SK-N-SH (cell line): ENCODE measurements around the gene RAMP3. TPM values are rescaled to one million over a fixed set of nuclear protein-coding genes. Genes with fewer than 3 reads are reported as not detected.

Experiments used
- CTCF ChIA-PET: fragments of 300-600, 350-600 bp; formaldehyde crosslinking; extraction: SDS; loops from one replicate; lab custom pipeline; 2021; lab: Yijun Ruan, JAX
- POLR2A ChIA-PET: fragments of 350-600 bp; sonication (Branson Sonifier 250); formaldehyde crosslinking; extraction: SDS; loops from one replicate; lab custom pipeline; 2020; ENCODE audit warnings: antibody characterized with exemption, inconsistent platforms; lab: Yijun Ruan, JAX
- DNase-seq: peaks from one replicate; pipeline ENCODE4 v3.0.0; 2012
- H2AFZ ChIP-seq: fragments of 200-600 bp; sonication (generic); 2 replicates; pipeline ENCODE4 v1.8.1; 2016; ENCODE audit warnings: antibody characterized with exemption, mild to moderate bottlenecking, low read depth
- H3F3A ChIP-seq: fragments of 200-600 bp; sonication (generic); replicated peaks from 2 replicates; pipeline ENCODE3; 2016; ENCODE audit warnings: antibody characterized with exemption, mild to moderate bottlenecking; ENCODE audit not compliant: insufficient read depth
- H3K27ac ChIP-seq, 2 experiments: fragments of 200-500 bp in 1 of 2; fragments of 200-600 bp in 1 of 2; sonication (Bioruptor generic) in 1 of 2; sonication (generic), shearing (Covaris generic) in 1 of 2; 2 replicates each; pipeline versions ENCODE4 v1.5.1 to v1.6.1; 2014 to 2016; ENCODE audit warnings: low read depth in 2 of 2, inconsistent platforms in 1 of 2, low read length in 1 of 2, mild to moderate bottlenecking in 1 of 2, mixed read lengths in 1 of 2
- H3K27me3 ChIP-seq: fragments of 200-600 bp; sonication (generic), shearing (Covaris generic); 2 replicates; pipeline ENCODE4 v1.6.1; 2016; ENCODE audit warnings: mixed run types; ENCODE audit not compliant: insufficient read depth
- H3K36me3 ChIP-seq, 2 experiments: fragments of 200-500 bp in 1 of 2; fragments of 200-600 bp in 1 of 2; sonication (Bioruptor generic) in 1 of 2; sonication (generic) in 1 of 2; replicated peaks in 1 of 2; 2 replicates each; pipeline versions ENCODE3 to v1.5.1; 2014 to 2016; ENCODE audit warnings: low read length in 1 of 2, mild to moderate bottlenecking in 1 of 2; ENCODE audit not compliant: insufficient read depth in 2 of 2, control insufficient read depth in 1 of 2
- H3K4me1 ChIP-seq, 2 experiments: fragments of 200-500 bp in 1 of 2; fragments of 200-600 bp in 1 of 2; sonication (Bioruptor generic) in 1 of 2; sonication (generic), shearing (Covaris generic) in 1 of 2; 2 replicates each; pipeline versions ENCODE4 v1.5.1 to v1.6.1; 2014 to 2016; ENCODE audit warnings: low read depth in 1 of 2, low read length in 1 of 2, mixed run types in 1 of 2; ENCODE audit not compliant: insufficient read depth in 2 of 2, control insufficient read depth in 1 of 2
- H3K4me2 ChIP-seq: fragments of 200-600 bp; sonication (generic), shearing (Covaris generic); 2 replicates; pipeline ENCODE4 v1.6.1; 2017; ENCODE audit warnings: mixed run types
- H3K4me3 ChIP-seq, 2 experiments: fragments of 200-500 bp in 1 of 2; fragments of 200-600 bp in 1 of 2; sonication (Bioruptor generic) in 1 of 2; sonication (generic), shearing (Covaris generic) in 1 of 2; 2 replicates each; pipeline versions ENCODE4 v1.5.1 to v1.8.1; 2014 to 2016; ENCODE audit warnings: low read depth in 2 of 2, inconsistent platforms in 1 of 2, low read length in 1 of 2, mild to moderate bottlenecking in 1 of 2, mixed read lengths in 1 of 2, moderate library complexity in 1 of 2
- H3K79me2 ChIP-seq: fragments of 200-600 bp; sonication (generic); 2 replicates; pipeline ENCODE4 v1.8.1; 2017; ENCODE audit warnings: mild to moderate bottlenecking; ENCODE audit not compliant: insufficient read depth
- H3K9ac ChIP-seq: fragments of 200-600 bp; sonication (generic); 2 replicates; pipeline ENCODE4 v1.6.1; 2017; ENCODE audit warnings: mixed run types
- H3K9me2 ChIP-seq: fragments of 200-600 bp; sonication (generic); 2 replicates; pipeline ENCODE4 v1.6.1; 2017; ENCODE audit warnings: mixed run types
- H3K9me3 ChIP-seq: fragments of 200-600 bp; sonication (generic); 2 replicates; pipeline ENCODE4 v1.6.1; 2017; ENCODE audit warnings: mixed run types, mild to moderate bottlenecking, moderate library complexity
- H4K20me1 ChIP-seq: fragments of 200-600 bp; sonication (generic); 2 replicates; pipeline ENCODE4 v1.6.1; 2017; ENCODE audit warnings: mild to moderate bottlenecking, mixed run types; ENCODE audit not compliant: insufficient read depth
- ELF1 ChIP-seq: IDR thresholded peaks from 2 replicates; pipeline ENCODE4 v1.4.0; 2012
- EP300 ChIP-seq, 2 experiments: IDR thresholded peaks; 2 replicates each; pipeline versions ENCODE4 v1.4.0 to v1.6.1; 2012; ENCODE audit warnings: borderline replicate concordance in 1 of 2, low read depth in 1 of 2, low read length in 1 of 2
- EZH2phosphoT487 ChIP-seq: fragments of 200-600 bp; sonication (generic); IDR thresholded peaks from 2 replicates; pipeline ENCODE4 v1.6.1; 2017; ENCODE audit warnings: low read depth, mixed run types, mild to moderate bottlenecking, antibody characterized with exemption, moderate library complexity, borderline replicate concordance
- FOSL2 ChIP-seq: IDR thresholded peaks from 2 replicates; pipeline ENCODE4 v1.4.0; 2012; ENCODE audit warnings: low read depth, mild to moderate bottlenecking, moderate library complexity, borderline replicate concordance
- FOXJ3 ChIP-seq: sonication (generic); formaldehyde crosslinking; IDR thresholded peaks from 2 replicates; pipeline ENCODE4 v1.5.1; 2020; ENCODE audit warnings: mild to moderate bottlenecking, missing genetic modification reagents
- FOXM1 ChIP-seq: IDR thresholded peaks from 2 replicates; pipeline ENCODE4 v1.4.0; 2012; ENCODE audit warnings: low read depth, mild to moderate bottlenecking
- GABPA ChIP-seq: IDR thresholded peaks from 2 replicates; pipeline ENCODE4 v1.4.0; 2012; ENCODE audit warnings: low read depth, mild to moderate bottlenecking
- IRF3 ChIP-seq: fragments of 150-350 bp; IDR thresholded peaks from 2 replicates; pipeline ENCODE4 v1.6.1; 2016; ENCODE audit warnings: mild to moderate bottlenecking, low read depth, low read length
- MXI1 ChIP-seq: IDR thresholded peaks from 2 replicates; pipeline ENCODE4 v1.6.1; 2012; ENCODE audit warnings: mild to moderate bottlenecking, low read depth, low read length, improper control_type of control experiment
- NFIC ChIP-seq: IDR thresholded peaks from 2 replicates; pipeline ENCODE4 v1.4.0; 2012; ENCODE audit warnings: borderline replicate concordance
- PBX3 ChIP-seq: IDR thresholded peaks from 2 replicates; pipeline ENCODE4; 2012
- RAD21 ChIP-seq: IDR thresholded peaks from 2 replicates; pipeline ENCODE4 v1.6.1; 2012; ENCODE audit warnings: mild to moderate bottlenecking, low read length
- RCOR1 ChIP-seq: fragments of 150-350 bp; IDR thresholded peaks from 2 replicates; pipeline ENCODE4 v1.6.1; 2017; ENCODE audit warnings: antibody characterized with exemption, low read length
- REST ChIP-seq: IDR thresholded peaks from 2 replicates; pipeline ENCODE4 v1.6.1; 2012; ENCODE audit warnings: mild to moderate bottlenecking, low read depth, low read length, moderate library complexity
- SMC3 ChIP-seq: IDR thresholded peaks from 2 replicates; pipeline ENCODE4 v1.6.1; 2012; ENCODE audit warnings: low read depth, low read length, improper control_type of control experiment
- USF1 ChIP-seq: IDR thresholded peaks from 2 replicates; pipeline ENCODE4 v1.4.0; 2012; ENCODE audit warnings: low read depth, borderline replicate concordance
- USF2 ChIP-seq: fragments of 150-350 bp; IDR thresholded peaks from 2 replicates; pipeline ENCODE4 v1.6.1; 2017; ENCODE audit warnings: antibody characterized with exemption, low read length, low read depth, borderline replicate concordance
- YY1 ChIP-seq: IDR thresholded peaks from 2 replicates; pipeline ENCODE4 v1.4.0; 2012; ENCODE audit warnings: low read depth, mild to moderate bottlenecking
- ZBTB33 ChIP-seq: IDR thresholded peaks from 2 replicates; pipeline ENCODE4 v1.4.0; 2012; ENCODE audit warnings: low read depth, borderline replicate concordance
- WGBS: methylation state at CpG from one replicate; pipeline ENCODE4 v1.1.6; 2017; ENCODE audit warnings: low lambda C conversion rate; 5-methylcytosine and 5-hydroxymethylcytosine counted together
- polyA plus RNA-seq, 3 experiments: library from polyadenylated mRNA; depleted of rRNA; stranded (reverse); fragments of >200 nt; gene quantifications; 2 replicates each; pipeline ENCODE4 v1.2.3, GENCODE V29; 2012

The RAMP3 gene
- polyA plus RNA-seq, 1 of the 3 experiments (the other 2 are of a cell fraction), result not detected

GRCh38 chr7:45203459-45203858 lies 45.9 kb downstream of the RAMP3 start:
- H4K20me1 ChIP-seq, result no peaks in the 10 kb centered on the region
- ChIA-PET CTCF (interaction anchor here (1.5 to 2.7 kb wide), 4 partner anchors 14 to 68 kb away, joined by 3 to 12 read pairs (median 8); no protein-coding TSS in a partner anchor), POLR2A (interaction anchor here (0.8 kb wide), 1 partner anchor 15 kb away, joined by 3 read pairs; no protein-coding TSS in a partner anchor)
- H3K79me2 ChIP-seq, result no peaks in the 10 kb centered on the region
- 27% methylated on average over 4 of the region's 7 CpGs for WGBS
- H3K4me2 ChIP-seq, result no peak overlapping the region
- no peak overlapping the region for H3K9ac ChIP-seq
- no peaks in the 10 kb centered on the region for H3K4me1 ChIP-seq
- no peaks in the 10 kb centered on the region for H3K36me3 ChIP-seq
- H3K9me2 ChIP-seq, result peaks cover 4% of the 10 kb centered on the region; the same call in 1 of the 2 replicates
- TF ChIP-seq YY1 (no peak), EZH2phosphoT487 (no peak), ZBTB33 (no peak), USF1 (no peak), RAD21 (no peak), EP300 (IDR thresholded peaks at IDR 0.05; ENCODE audit: borderline replicate concordance in 1 of 2, low read depth in 1 of 2, low read length in 1 of 2) (no peak), RCOR1 (no peak), FOXM1 (no peak), NFIC (no peak), USF2 (no peak), ELF1 (no peak), REST (no peak), GABPA (no peak), SMC3 (no peak), FOXJ3 (CRISPR knock-in tag) (no peak), MXI1 (no peak), FOSL2 (no peak), IRF3 (no peak), PBX3 (no peak)
- H3F3A ChIP-seq, result no peaks in the 10 kb centered on the region
- H3K27me3 ChIP-seq, result peaks cover 34% of the 10 kb centered on the region
- DNase-seq, result no peak
- H2AFZ ChIP-seq, result no peak overlapping the region
- no peak overlapping the region for H3K4me3 ChIP-seq
- H3K9me3 ChIP-seq, result no peaks in the 10 kb centered on the region
- no peak overlapping the region for H3K27ac ChIP-seq
